Neural cell (in vitro differentiated cells): ENCODE measurements around the gene CIBAR2.

ENCODE experiments used
- EP300 ChIP-seq: fragments of 450-650 bp; conservative IDR thresholded peaks from 2 replicates; pipeline ENCODE4 v1.6.1; 2014; ENCODE audit warnings: antibody characterized with exemption, mild to moderate bottlenecking, moderate library complexity; ENCODE audit not compliant: poor library complexity, severe bottlenecking
- EZH2 ChIP-seq: fragments of 200-600, 300-800 bp; shearing (Covaris generic), sonication (generic); IDR thresholded peaks from 2 replicates; pipeline ENCODE4 v1.6.1; 2014; ENCODE audit warnings: antibody characterized with exemption, low read length, borderline replicate concordance, mild to moderate bottlenecking; ENCODE audit not compliant: insufficient read depth, poor library complexity, severe bottlenecking
- MXI1 ChIP-seq: fragments of 450-650 bp; conservative IDR thresholded peaks from 2 replicates; pipeline ENCODE4 v1.6.1; 2014; ENCODE audit warnings: antibody characterized with exemption, mild to moderate bottlenecking; ENCODE audit not compliant: poor library complexity, severe bottlenecking
- POLR2AphosphoS5 ChIP-seq: IDR thresholded peaks from 2 replicates; pipeline ENCODE4 v1.6.1; 2012
- RAD21 ChIP-seq: fragments of 450-650 bp; conservative IDR thresholded peaks from 2 replicates; pipeline ENCODE4 v1.6.1; 2014; ENCODE audit warnings: antibody characterized with exemption, mild to moderate bottlenecking, moderate library complexity
- REST ChIP-seq: IDR thresholded peaks from 2 replicates; pipeline ENCODE4 v1.6.1; 2012; ENCODE audit warnings: borderline replicate concordance
- SMC3 ChIP-seq: fragments of 450-650 bp; conservative IDR thresholded peaks from 2 replicates; pipeline ENCODE4 v1.6.1; 2014; ENCODE audit warnings: antibody characterized with exemption, mild to moderate bottlenecking, moderate library complexity; ENCODE audit not compliant: poor library complexity
- TAF1 ChIP-seq: IDR thresholded peaks from 2 replicates; pipeline ENCODE4 v1.6.1; 2012; ENCODE audit warnings: low read depth
- TF ChIP-seq, protein P1 (sequence below): fragments of 450-650 bp; IDR thresholded peaks from 2 replicates; pipeline ENCODE4 v1.5.1; 2014; ENCODE audit warnings: antibody characterized with exemption, mild to moderate bottlenecking, moderate library complexity; ENCODE audit not compliant: poor library complexity, severe bottlenecking

DNA sequence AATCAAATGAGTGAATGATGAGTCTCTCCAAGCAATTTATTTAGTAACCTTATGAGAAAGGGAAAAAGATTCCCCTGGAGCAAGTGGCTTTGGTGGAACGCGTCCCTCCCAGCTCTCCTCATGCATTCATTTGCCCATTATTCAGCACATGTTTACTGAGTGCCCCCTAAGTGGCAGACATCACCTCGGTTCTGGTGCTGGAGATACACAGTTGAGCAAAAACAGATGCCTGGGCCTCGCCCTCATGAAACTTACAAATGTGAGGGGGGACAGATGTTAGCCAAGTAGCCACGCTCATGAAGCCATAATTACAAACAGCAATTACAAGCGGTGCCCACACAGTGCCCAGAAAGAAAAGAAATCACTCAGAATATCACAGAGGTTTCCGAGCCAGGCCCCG lies 45.1 kb upstream of the CIBAR2 start:
- no peak for TF ChIP-seq EZH2
- TF ChIP-seq, protein P1, sequence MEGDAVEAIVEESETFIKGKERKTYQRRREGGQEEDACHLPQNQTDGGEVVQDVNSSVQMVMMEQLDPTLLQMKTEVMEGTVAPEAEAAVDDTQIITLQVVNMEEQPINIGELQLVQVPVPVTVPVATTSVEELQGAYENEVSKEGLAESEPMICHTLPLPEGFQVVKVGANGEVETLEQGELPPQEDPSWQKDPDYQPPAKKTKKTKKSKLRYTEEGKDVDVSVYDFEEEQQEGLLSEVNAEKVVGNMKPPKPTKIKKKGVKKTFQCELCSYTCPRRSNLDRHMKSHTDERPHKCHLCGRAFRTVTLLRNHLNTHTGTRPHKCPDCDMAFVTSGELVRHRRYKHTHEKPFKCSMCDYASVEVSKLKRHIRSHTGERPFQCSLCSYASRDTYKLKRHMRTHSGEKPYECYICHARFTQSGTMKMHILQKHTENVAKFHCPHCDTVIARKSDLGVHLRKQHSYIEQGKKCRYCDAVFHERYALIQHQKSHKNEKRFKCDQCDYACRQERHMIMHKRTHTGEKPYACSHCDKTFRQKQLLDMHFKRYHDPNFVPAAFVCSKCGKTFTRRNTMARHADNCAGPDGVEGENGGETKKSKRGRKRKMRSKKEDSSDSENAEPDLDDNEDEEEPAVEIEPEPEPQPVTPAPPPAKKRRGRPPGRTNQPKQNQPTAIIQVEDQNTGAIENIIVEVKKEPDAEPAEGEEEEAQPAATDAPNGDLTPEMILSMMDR, result no peak
- no peak for TF ChIP-seq POLR2AphosphoS5
- TF ChIP-seq MXI1, result no peak
- no peak for TF ChIP-seq EP300
- TF ChIP-seq RAD21, result no peak
- no peak for TF ChIP-seq REST
- TF ChIP-seq SMC3, result no peak
- TF ChIP-seq TAF1, result no peak
